ENCODE measurements around the gene ICOS.
"Not testable (repeated sequence)": the region's sequence is repeated elsewhere in the genome, so short reads cannot be mapped to it uniquely, and the experiment has no call there.

ICOS gene

DNA sequence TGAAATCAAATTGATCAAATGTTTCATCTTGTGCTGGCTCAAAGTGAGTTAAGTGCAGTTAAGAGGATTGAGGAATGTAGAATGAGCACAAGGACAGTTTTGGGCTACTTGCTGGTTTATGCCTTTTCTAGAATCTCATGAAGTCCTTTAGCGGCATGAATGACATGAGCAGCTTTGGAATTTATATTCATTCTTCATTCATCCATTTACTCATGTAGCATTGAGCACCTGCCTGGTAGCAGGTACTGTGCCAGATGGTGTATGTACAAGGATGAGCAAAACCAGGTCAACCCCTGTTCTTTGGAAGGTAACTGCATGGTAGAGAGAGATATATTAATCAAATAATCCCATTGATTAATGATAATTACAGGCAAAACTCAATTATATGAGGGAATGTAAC lies 1.2 kb downstream of the ICOS start:
- no peak for DNase-seq (ENCODE audit: low read depth)
- TF ChIP-seq, protein P1, sequence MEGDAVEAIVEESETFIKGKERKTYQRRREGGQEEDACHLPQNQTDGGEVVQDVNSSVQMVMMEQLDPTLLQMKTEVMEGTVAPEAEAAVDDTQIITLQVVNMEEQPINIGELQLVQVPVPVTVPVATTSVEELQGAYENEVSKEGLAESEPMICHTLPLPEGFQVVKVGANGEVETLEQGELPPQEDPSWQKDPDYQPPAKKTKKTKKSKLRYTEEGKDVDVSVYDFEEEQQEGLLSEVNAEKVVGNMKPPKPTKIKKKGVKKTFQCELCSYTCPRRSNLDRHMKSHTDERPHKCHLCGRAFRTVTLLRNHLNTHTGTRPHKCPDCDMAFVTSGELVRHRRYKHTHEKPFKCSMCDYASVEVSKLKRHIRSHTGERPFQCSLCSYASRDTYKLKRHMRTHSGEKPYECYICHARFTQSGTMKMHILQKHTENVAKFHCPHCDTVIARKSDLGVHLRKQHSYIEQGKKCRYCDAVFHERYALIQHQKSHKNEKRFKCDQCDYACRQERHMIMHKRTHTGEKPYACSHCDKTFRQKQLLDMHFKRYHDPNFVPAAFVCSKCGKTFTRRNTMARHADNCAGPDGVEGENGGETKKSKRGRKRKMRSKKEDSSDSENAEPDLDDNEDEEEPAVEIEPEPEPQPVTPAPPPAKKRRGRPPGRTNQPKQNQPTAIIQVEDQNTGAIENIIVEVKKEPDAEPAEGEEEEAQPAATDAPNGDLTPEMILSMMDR (IDR thresholded peaks at IDR 0.05; ENCODE audit: low read depth, low read length, missing control alignments), result no peak
- H3K4me3 ChIP-seq (ENCODE audit: low read depth, low read length), result no peak overlapping the region
- in situ Hi-C loops (cut with HindIII; ENCODE audit: low sequenced_read_pairs), result no loop called here

DNA sequence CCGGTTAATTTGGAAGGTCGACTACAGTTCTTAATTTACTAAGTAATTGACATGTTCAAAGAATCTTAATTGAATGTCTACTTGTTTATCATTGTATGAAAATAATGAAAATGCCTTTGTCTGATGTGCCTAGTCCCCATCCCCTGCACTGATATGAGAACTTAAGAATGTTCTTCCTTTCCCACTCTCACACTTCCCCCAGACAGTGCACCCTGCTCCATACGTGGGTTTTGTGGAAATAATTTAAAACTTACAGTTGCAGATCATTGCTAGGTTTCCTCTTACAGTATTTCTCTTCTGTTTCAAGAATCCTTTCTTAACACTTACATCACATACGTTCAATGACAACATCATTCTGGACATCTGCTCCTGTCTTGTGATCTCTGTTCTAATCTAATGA lies 3.5 kb downstream of the ICOS start:
- in situ Hi-C loops (cut with HindIII; ENCODE audit: low sequenced_read_pairs), result no loop called here
- no peak overlapping the region for H3K4me3 ChIP-seq (ENCODE audit: low read depth, low read length)
- TF ChIP-seq, protein P1 (IDR thresholded peaks at IDR 0.05; ENCODE audit: low read depth, low read length, missing control alignments), result no peak
- DNase-seq (ENCODE audit: low read depth), result no peak

DNA sequence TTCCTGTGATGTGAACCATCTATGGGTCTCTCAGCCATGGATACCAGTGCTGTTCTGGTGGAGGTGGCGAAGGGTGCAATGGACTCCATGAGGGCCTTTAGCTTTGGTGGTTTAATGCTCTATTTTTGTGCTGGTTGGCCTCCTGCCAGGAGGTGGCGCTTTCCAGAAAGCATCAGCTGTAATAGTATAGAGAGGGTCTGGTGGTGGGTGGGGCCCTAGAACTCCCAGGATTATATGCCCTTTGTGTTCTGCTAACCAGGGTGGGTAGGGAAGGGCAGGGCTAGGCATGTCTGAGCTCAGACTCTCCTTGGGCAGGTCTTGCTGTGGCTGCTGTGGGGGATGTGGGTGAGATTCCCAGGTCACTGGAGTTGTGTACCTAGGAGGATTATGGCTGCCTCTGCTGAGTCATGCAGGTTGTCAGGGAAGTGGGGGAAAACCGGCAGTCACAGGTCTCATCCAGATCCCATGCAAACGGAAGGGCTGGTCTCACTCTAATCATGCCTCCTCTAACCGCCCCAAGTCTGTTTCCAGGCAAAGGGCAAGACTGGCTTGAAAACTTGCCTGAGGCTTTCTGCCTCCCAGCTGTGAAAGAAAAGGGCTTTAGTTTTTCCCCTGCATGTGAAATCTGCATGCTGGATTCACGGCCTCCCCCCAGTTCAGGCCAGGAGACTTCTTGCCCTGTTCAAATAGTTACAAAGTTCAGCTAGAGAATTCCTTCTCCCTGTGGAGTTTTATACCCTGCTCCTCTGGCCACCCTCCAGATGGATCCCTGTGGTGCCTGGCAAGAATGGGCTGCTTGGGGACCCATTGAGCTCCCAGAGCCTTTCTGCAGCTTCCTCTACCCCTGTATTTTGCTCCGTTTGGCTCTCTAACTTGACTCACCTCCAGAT lies 7.2 kb downstream of the ICOS start:
- DNase-seq (ENCODE audit: low read depth); in situ Hi-C loops (cut with HindIII; ENCODE audit: low sequenced_read_pairs); H3K4me3 ChIP-seq (ENCODE audit: low read depth, low read length): not testable (repeated sequence)

DNA sequence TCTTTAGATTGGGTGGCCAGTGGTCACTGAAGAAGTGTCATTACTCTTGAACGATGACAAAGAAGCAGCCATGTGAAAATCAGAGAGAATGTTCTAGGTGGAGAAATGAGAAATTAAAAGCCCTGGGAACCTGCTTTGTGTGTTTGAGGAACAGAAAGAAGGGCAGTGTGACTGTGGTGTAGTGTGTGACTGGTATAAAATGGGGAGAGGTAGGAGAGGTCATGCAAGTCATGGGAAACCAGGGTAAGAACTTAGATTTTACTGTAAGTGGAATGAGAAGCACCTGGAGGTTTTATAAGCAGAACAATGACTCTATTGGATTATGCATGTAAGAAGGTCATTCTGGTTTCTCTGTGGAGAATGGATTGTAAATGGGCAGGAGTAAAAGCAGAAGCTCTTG lies 12.2 kb downstream of the ICOS start:
- in situ Hi-C loops (cut with HindIII; ENCODE audit: low sequenced_read_pairs), result no loop called here
- TF ChIP-seq, protein P1 (IDR thresholded peaks at IDR 0.05; ENCODE audit: low read depth, low read length, missing control alignments), result no peak
- H3K4me3 ChIP-seq (ENCODE audit: low read depth, low read length), result no peak overlapping the region
- DNase-seq (ENCODE audit: low read depth), result no peak

DNA sequence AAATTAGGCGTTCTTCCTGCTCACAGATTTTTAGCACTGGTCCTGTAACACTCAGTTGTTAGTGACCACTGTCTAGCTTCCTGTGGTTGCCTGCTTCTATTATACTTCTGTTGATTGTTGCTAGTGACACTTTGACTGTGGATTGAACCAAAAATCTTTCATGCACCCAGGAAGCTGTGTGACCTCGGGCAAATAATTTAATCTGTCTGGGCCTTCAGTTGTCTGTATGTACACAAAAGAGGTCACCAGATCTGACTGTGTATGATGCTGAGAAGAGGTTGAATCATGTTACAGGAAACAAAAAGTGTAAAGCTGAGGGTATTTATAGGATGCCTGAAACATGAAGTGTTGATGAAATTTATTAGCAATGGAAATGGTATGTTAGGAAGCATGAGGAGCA lies 12.7 kb downstream of the ICOS start:
- no peak overlapping the region for H3K4me3 ChIP-seq (ENCODE audit: low read depth, low read length)
- TF ChIP-seq, protein P1 (IDR thresholded peaks at IDR 0.05; ENCODE audit: low read depth, low read length, missing control alignments), result no peak
- in situ Hi-C loops (cut with HindIII; ENCODE audit: low sequenced_read_pairs), result no loop called here
- no peak for DNase-seq (ENCODE audit: low read depth)

DNA sequence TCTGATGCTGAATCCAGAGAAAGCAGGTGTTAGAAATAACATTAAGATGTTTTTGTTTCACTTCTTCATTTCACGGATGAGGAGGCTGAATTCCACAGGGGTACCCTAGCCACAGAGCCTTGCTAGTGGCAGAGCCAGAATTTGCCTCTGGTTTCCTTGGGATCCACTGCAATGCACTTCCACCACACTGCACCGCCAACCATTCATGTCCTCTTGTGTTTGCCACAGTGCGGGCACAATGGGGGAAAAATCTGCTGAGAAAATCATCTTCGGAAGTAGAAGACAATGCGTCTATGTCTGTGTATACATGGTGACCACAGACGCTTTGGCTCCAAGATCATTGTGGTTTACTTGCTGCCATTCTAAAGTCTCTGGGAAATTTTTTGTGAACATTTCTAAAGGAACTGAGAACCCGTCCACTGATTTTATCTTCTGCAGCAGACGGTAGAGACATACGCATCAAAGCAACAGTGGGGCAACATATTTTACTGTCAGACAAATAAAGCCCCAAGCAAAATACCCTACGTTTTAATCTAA lies 14.9 kb downstream of the ICOS start:
- no peak for DNase-seq (ENCODE audit: low read depth)
- TF ChIP-seq, protein P1 (IDR thresholded peaks at IDR 0.05; ENCODE audit: low read depth, low read length, missing control alignments), result no peak
- in situ Hi-C loops (cut with HindIII; ENCODE audit: low sequenced_read_pairs), result no loop called here
- no peak overlapping the region for H3K4me3 ChIP-seq (ENCODE audit: low read depth, low read length)

DNA sequence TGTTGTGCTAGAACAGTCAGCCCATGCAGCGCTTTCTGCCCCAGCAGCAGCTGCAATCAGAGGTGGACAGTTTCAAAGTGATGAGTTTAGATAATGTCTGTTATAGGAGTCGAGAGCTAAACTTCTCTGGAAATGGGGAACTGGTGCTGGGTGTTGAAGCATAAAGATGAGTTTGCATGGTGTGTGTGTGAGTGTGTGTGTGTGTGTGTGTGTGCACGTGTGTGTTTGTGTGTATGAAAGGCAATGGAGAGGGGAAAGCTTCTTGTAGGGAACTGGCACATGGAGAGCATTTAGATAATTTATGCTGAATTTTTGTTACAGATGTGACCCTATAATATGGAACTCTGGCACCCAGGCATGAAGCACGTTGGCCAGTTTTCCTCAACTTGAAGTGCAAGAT lies 22.7 kb downstream of the ICOS start:
- in situ Hi-C loops (cut with HindIII; ENCODE audit: low sequenced_read_pairs), result no loop called here
- no peak for DNase-seq (ENCODE audit: low read depth)
- TF ChIP-seq, protein P1 (IDR thresholded peaks at IDR 0.05; ENCODE audit: low read depth, low read length, missing control alignments), result no peak
- H3K4me3 ChIP-seq (ENCODE audit: low read depth, low read length), result no peak overlapping the region

Measured in astrocyte of the cerebellum (primary cell).